Kidney tubule cell (primary cell): Measurements from ENCODE around the gene CTRL.
"Not testable (repeated sequence)": the region's sequence is repeated elsewhere in the genome, so short reads cannot be mapped to it uniquely, and the experiment has no call there.

Experiments used
- DNase-seq: peaks from one replicate; pipeline ENCODE4 v3.0.0-alpha.2; 2018; ENCODE audit warnings: low spot score

The CTRL gene

GRCh38 chr16:67941469-67942199, 10.0 kb upstream of the CTRL start:
- DNase-seq = no peak

DNA sequence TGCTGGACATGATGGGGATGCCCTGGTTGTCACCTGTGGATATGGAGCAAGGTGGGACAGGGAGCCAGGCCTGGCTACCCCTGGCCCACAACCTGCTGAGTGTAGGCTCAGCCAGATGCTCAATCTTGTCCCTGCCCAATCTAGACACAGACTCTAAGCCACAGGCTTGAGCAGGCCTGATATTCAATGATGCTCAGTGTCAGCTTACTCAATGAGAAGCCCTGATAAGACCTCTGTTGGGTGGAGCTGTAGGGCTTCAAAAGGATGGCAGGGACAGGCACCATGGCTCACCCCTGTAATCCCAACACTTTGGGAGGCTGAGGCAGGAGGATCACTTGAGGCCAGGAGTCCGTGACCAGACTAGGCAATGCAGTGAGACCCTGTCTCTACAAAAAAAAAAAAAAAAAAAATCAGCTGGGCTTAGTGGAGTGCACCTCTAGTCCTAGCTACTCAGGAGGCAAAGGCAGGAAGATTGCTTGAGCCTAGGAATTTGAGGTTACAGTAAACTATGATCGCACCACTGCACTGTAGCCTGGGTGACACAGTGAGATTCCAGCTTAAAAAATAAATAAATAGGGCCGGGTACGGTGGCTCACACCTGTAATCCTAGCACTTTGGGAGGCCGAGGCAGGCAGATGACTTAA, 8.9 kb upstream of the CTRL start:
- no peak for DNase-seq

GRCh38 chr16:67939507-67940445, 8.1 kb upstream of the CTRL start:
- DNase-seq = no peak

GRCh38 chr16:67937713-67938112, 6.1 kb upstream of the CTRL start:
- DNase-seq = not testable (repeated sequence)

- no peak for DNase-seq
Measured at GRCh38 chr16:67936880-67937605, 5.4 kb upstream of the CTRL start.

DNA sequence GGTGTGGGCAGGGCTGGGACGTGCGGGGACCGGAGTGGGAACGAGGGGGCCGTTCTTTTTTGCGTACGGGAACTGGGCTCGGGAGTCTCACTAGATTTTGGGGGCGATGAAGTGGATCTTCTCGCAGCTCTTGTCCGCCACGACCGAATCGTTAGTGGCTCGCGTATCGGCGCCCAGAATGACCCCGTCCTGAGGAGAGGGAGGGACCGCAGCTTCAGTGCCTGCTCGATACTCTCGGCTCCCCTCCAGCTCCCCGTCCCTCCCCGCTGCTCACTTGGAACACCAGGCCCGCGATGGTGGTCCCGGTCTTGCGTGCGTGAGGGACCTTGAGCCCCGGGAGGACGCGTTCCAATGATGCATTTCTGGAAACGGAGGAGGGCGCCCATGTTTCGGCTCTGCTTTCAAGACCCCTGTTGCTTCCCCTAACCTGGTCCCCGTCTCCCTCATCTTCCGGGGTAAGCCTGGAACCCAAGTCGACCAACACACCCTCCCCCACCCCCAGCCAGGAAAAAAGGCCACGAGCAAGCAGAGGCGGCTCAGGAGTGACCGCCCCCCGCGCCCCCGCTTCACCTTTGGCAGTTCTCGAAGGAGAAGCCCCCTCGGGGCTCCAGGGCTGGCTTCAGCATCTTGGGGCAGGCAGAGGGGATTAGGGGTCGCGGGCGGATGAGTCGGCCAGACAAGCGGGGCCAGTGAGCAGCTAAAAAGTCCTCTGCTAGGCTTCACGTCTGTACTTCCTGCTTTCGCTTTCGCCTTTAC, 4.6 kb upstream of the CTRL start, which contains the start of gene PSMB10:
Gene PSMB10, minus strand, starts transcription at position 727 of the 756 bp plus-strand sequence. Its CDS starts 101 bp downstream, at position 626.
- DNase-seq = peak; percentile 80

GRCh38 chr16:67935402-67936123, 3.9 kb upstream of the CTRL start:
- DNase-seq = peak; percentile 98

- no peak for DNase-seq
Measured at GRCh38 chr16:67935101-67935401, 3.4 kb upstream of the CTRL start.

DNA sequence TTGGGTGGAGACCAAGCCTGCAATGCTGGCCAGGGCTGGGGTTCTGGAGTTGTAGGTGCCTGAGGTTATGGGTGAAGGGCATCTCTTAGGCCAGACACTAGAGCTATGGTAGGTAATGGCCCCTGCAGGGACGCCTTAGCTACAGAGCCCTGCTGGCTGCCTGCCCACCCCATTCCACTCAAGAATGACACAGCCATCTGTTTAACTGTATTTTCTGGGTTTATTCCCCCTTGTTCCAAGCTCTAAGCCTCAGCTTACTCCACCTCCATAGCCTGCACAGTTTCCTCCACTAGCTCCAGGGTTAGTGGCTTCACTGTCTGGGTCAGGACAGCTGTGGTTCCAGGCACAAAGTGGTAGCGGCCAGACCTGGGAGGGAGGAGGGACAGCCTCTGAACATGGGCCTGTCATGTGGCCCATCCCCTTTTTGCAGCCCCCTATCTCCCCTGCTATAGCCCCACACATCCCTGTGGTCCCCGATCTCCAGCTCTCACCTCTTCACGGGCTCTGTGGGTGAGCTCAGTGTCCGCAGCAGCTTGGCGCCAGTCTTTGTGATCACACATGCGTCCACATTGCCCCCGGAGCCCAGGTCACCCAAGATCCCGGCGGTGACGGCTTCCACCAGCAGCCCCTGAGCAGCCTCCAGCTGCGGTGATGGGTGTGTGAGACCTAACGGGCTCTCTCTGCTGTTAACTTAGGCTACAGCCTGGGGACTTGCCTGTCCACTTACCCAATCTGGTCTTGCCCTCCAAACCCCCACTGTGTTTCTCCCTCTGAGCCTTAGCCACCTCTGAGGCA, 2.8 kb upstream of the CTRL start:
- DNase-seq = no peak

DNA sequence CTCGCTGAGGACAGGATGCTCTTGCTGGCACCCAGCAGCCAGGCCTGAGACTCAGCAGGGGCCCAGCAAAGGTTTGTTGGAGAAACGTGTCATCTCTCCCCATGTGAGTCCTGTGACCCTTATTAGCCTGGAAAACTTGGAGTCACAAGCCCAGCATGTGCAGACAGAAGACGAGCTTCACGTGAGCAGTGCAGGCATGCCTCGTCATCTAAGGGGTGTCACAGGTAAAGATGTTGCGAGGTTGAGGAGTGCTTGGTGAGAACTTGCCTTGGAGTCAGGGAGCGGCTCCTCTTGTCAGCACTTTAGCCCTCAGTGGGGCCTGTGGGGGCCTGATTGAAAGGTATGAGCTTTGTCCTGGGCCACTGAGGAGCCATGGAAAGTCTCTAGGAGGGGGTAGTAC, 2.1 kb upstream of the CTRL start:
- DNase-seq = no peak

DNA sequence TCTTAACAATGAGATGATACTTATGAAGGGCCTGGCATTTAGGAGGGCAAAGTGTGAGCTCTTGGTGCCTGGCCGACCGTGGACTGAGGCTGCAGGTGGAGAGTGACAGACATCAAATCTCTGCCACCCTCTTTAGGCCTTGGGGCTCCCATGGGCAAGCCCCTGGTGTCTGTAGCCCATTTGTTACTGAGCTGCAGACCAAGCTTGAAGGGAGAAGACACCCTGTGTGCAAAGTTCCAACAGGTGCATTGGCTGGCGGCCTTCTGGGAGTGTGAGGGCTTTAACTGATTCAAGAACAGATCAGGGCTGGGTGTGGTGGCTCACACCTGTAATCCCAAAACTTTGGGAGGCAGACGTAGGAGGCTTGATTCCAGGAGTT, 789 bp upstream of the CTRL start:
- DNase-seq = no peak

- no peak for DNase-seq
Measured at GRCh38 chr16:67930678-67931211, 917 bp downstream of the CTRL start.

DNA sequence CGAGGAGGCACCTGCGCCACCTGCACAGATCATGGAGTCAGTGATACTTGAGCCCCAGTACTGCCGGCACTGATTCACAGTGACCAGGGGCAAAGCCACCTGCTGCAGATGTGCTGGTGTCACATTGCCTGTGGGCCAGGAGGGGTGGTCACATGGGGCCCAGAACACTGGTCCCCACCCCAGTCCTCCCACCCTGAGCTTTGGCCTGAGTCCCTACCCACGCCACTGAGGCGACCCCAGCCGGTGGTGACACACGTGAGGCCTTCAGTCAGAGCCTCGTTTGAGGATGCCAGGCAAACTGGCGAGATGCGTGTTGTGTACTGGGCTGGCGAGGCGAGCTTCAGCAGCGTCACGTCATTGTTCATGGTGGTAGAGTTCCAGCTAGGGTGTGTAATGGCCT, 1.5 kb downstream of the CTRL start:
- DNase-seq = no peak

DNA sequence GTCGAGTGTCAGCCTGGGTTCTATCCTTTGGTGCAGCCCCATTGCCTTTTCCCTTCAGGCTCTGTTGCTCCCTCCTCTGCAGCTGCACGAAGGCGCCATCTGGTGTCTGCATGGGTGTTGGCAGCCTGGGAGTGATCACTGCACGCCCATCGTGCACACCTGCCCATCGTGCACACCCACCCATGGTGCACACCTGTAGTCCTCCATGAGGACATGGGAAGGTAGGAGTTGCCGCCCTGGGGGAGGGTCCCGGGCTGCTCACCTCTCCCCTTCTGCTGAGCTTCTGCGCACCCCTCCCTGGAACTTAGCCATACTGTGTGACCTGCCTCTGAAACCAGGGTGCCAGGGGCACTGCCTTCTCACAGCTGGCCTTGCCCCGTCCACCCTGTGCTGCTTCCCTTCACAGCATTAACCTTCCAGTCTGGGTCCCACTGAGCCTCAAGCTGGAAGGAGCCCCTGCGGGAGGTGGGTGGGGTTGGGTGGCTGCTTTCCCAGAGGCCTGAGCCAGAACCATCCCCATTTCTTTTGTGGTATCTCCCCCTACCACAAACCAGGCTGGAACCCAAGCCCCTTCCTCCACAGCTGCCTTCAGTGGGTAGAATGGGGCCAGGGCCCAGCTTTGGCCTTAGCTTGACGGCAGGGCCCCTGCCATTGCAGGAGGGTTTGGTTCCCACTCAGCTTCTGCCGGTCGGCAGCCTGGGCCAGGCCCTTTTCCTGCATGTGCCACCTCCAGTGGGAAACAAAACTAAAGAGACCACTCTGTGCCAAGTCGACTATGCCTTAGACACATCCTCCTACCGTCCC, 2.9 kb downstream of the CTRL start:
- peak; percentile 73 for DNase-seq

GRCh38 chr16:67928147-67928546, 3.5 kb downstream of the CTRL start:
- DNase-seq = no peak

GRCh38 chr16:67927131-67927941, 4.3 kb downstream of the CTRL start:
- DNase-seq = no peak

- DNase-seq = no peak
Measured at GRCh38 chr16:67926181-67926750, 5.4 kb downstream of the CTRL start.
